Measurements from ENCODE around the gene NRXN3. TPM values are rescaled to one million over a fixed set of nuclear protein-coding genes. Genes with fewer than 3 reads are reported as not detected.
"Not testable (repeated sequence)": the region's sequence is repeated elsewhere in the genome, so short reads cannot be mapped to it uniquely, and the experiment has no call there.

NRXN3 gene
- total RNA-seq, 1 donor from 2014 or later, result 6.7 TPM

GRCh38 chr14:79728331-79728730 lies 1558.2 kb downstream of the NRXN3 start:
- DNase-seq (ENCODE audit: low spot score), result no peak

- DNase-seq (ENCODE audit: low spot score), result no peak
These were observed 1559.6 kb downstream of the NRXN3 start for GRCh38 chr14:79729731-79730130.

- DNase-seq (ENCODE audit: low spot score), result no peak
These were observed 1560.0 kb downstream of the NRXN3 start for GRCh38 chr14:79730196-79730595.

GRCh38 chr14:79730953-79731352 lies 1560.8 kb downstream of the NRXN3 start:
- no peak for DNase-seq (ENCODE audit: low spot score)

GRCh38 chr14:79732911-79733655 lies 1562.9 kb downstream of the NRXN3 start:
- no peak for DNase-seq (ENCODE audit: low spot score)

- no peak for DNase-seq (ENCODE audit: low spot score)
These were observed 1564.0 kb downstream of the NRXN3 start for GRCh38 chr14:79734151-79734550.

- DNase-seq (ENCODE audit: low spot score), result no peak
These were observed 1564.5 kb downstream of the NRXN3 start for GRCh38 chr14:79734656-79735055.

- DNase-seq (ENCODE audit: low spot score), result no peak
These were observed 1564.9 kb downstream of the NRXN3 start for GRCh38 chr14:79735121-79735520.

- DNase-seq (ENCODE audit: low spot score), result no peak
These were observed 1570.0 kb downstream of the NRXN3 start for GRCh38 chr14:79740066-79740601.

GRCh38 chr14:79742142-79742541 lies 1572.0 kb downstream of the NRXN3 start:
- no peak for DNase-seq (ENCODE audit: low spot score)

GRCh38 chr14:79745046-79745445 lies 1574.9 kb downstream of the NRXN3 start:
- DNase-seq (ENCODE audit: low spot score), result no peak

- no peak for DNase-seq (ENCODE audit: low spot score)
These were observed 1578.9 kb downstream of the NRXN3 start for GRCh38 chr14:79749065-79749464.

GRCh38 chr14:79758985-79759384 lies 1588.8 kb downstream of the NRXN3 start:
- DNase-seq (ENCODE audit: low spot score), result no peak

GRCh38 chr14:79764323-79764722 lies 1594.2 kb downstream of the NRXN3 start:
- DNase-seq (ENCODE audit: low spot score), result no peak

- no peak for DNase-seq (ENCODE audit: low spot score)
These were observed 1596.3 kb downstream of the NRXN3 start for GRCh38 chr14:79766511-79766910.

GRCh38 chr14:79767251-79767650 lies 1597.1 kb downstream of the NRXN3 start:
- no peak for DNase-seq (ENCODE audit: low spot score)

GRCh38 chr14:79767721-79768120 lies 1597.5 kb downstream of the NRXN3 start:
- DNase-seq (ENCODE audit: low spot score), result not testable (repeated sequence)

GRCh38 chr14:79781882-79782281 lies 1611.7 kb downstream of the NRXN3 start:
- DNase-seq (ENCODE audit: low spot score), result no peak

GRCh38 chr14:79783041-79783440 lies 1612.9 kb downstream of the NRXN3 start:
- DNase-seq (ENCODE audit: low spot score), result no peak

- DNase-seq (ENCODE audit: low spot score), result no peak
These were observed 1616.3 kb downstream of the NRXN3 start for GRCh38 chr14:79786522-79786921.

GRCh38 chr14:79788346-79788745 lies 1618.2 kb downstream of the NRXN3 start:
- DNase-seq (ENCODE audit: low spot score), result no peak

- no peak for DNase-seq (ENCODE audit: low spot score)
These were observed 1621.0 kb downstream of the NRXN3 start for GRCh38 chr14:79791055-79791732.

GRCh38 chr14:79802093-79802492 lies 1631.9 kb downstream of the NRXN3 start:
- DNase-seq (ENCODE audit: low spot score), result no peak
